Neural cell (in vitro differentiated cells): Measurements from ENCODE around the gene ITIH2. TPM values are rescaled to one million over a fixed set of nuclear protein-coding genes. Genes with fewer than 3 reads are reported as not detected.

ENCODE experiments used
- H2AFZ ChIP-seq: fragments of 200-600, 300-800 bp; sonication (generic), shearing (Covaris generic); 2 replicates; pipeline ENCODE4 v1.6.0; 2014; ENCODE audit warnings: low read depth, mild to moderate bottlenecking, antibody characterized with exemption, low read length, moderate library complexity
- H3F3A ChIP-seq: fragments of 200-600 bp; shearing (Covaris generic); 2 replicates; pipeline ENCODE4 v1.6.1; 2016; ENCODE audit warnings: mild to moderate bottlenecking, moderate library complexity, mixed read lengths, antibody characterized with exemption, low read length; ENCODE audit not compliant: insufficient read depth, poor library complexity, severe bottlenecking
- H3K27ac ChIP-seq: fragments of 200-600, 300-800 bp; sonication (generic), shearing (Covaris generic); 2 replicates; pipeline ENCODE4 v1.5.1; 2014; ENCODE audit warnings: mild to moderate bottlenecking, low read length, moderate library complexity
- H3K27me3 ChIP-seq: fragments of 300-800, 200-600 bp; sonication (generic), shearing (Covaris generic); 2 replicates; pipeline ENCODE4 v1.6.0; 2014; ENCODE audit warnings: mild to moderate bottlenecking, low read depth, low read length, moderate library complexity; ENCODE audit not compliant: insufficient read depth
- H3K36me3 ChIP-seq: fragments of 300-800, 200-600 bp; sonication (generic), shearing (Covaris generic); 2 replicates; pipeline ENCODE4 v1.5.1; 2014; ENCODE audit warnings: mild to moderate bottlenecking, antibody characterized with exemption, low read length, moderate library complexity; ENCODE audit not compliant: insufficient read depth
- H3K4me2 ChIP-seq: fragments of 300-800, 200-600 bp; sonication (generic), shearing (Covaris generic); 2 replicates; pipeline ENCODE4 v1.6.0; 2014; ENCODE audit warnings: mild to moderate bottlenecking, low read length
- H3K4me3 ChIP-seq: fragments of 300-800, 200-600 bp; sonication (generic), shearing (Covaris generic); 2 replicates; pipeline ENCODE4 v1.5.1; 2014; ENCODE audit warnings: mild to moderate bottlenecking, low read length, moderate library complexity
- H3K79me2 ChIP-seq: fragments of 200-600 bp; shearing (Covaris generic); replicated peaks from 2 replicates; pipeline ENCODE4 v1.6.0; 2014; ENCODE audit warnings: mild to moderate bottlenecking, low read length, moderate library complexity; ENCODE audit not compliant: insufficient read depth
- H3K9ac ChIP-seq: fragments of 300-800, 200-600 bp; sonication (generic), shearing (Covaris generic); 2 replicates; pipeline ENCODE4 v1.6.1; 2016; ENCODE audit warnings: mild to moderate bottlenecking, low read length, mixed read lengths
- H3K9me2 ChIP-seq: fragments of 200-600 bp; shearing (Covaris generic); 2 replicates; pipeline ENCODE4 v1.6.1; 2016; ENCODE audit warnings: mild to moderate bottlenecking, low read length, mixed read lengths; ENCODE audit not compliant: insufficient read depth
- H3K9me3 ChIP-seq: fragments of 200-600, 300-800 bp; sonication (generic), shearing (Covaris generic); 2 replicates; pipeline ENCODE4 v1.6.1; 2016; ENCODE audit warnings: mild to moderate bottlenecking, mixed run types, low read length, moderate library complexity, mixed read lengths
- H4K20me1 ChIP-seq: fragments of 200-600 bp; shearing (Covaris generic); 2 replicates; pipeline ENCODE4 v1.6.1; 2016; ENCODE audit warnings: mild to moderate bottlenecking, mixed run types; ENCODE audit not compliant: insufficient read depth
- EP300 ChIP-seq: fragments of 450-650 bp; conservative IDR thresholded peaks from 2 replicates; pipeline ENCODE4 v1.6.1; 2014; ENCODE audit warnings: antibody characterized with exemption, mild to moderate bottlenecking, moderate library complexity; ENCODE audit not compliant: poor library complexity, severe bottlenecking
- EZH2 ChIP-seq: fragments of 200-600, 300-800 bp; shearing (Covaris generic), sonication (generic); IDR thresholded peaks from 2 replicates; pipeline ENCODE4 v1.6.1; 2014; ENCODE audit warnings: antibody characterized with exemption, low read length, borderline replicate concordance, mild to moderate bottlenecking; ENCODE audit not compliant: insufficient read depth, poor library complexity, severe bottlenecking
- MXI1 ChIP-seq: fragments of 450-650 bp; conservative IDR thresholded peaks from 2 replicates; pipeline ENCODE4 v1.6.1; 2014; ENCODE audit warnings: antibody characterized with exemption, mild to moderate bottlenecking; ENCODE audit not compliant: poor library complexity, severe bottlenecking
- POLR2AphosphoS5 ChIP-seq: IDR thresholded peaks from 2 replicates; pipeline ENCODE4 v1.6.1; 2012
- RAD21 ChIP-seq: fragments of 450-650 bp; conservative IDR thresholded peaks from 2 replicates; pipeline ENCODE4 v1.6.1; 2014; ENCODE audit warnings: antibody characterized with exemption, mild to moderate bottlenecking, moderate library complexity
- SMC3 ChIP-seq: fragments of 450-650 bp; conservative IDR thresholded peaks from 2 replicates; pipeline ENCODE4 v1.6.1; 2014; ENCODE audit warnings: antibody characterized with exemption, mild to moderate bottlenecking, moderate library complexity; ENCODE audit not compliant: poor library complexity
- TAF1 ChIP-seq: IDR thresholded peaks from 2 replicates; pipeline ENCODE4 v1.6.1; 2012; ENCODE audit warnings: low read depth
- polyA plus RNA-seq: library from polyadenylated mRNA; depleted of rRNA; stranded (reverse); fragments of >200 nt; gene quantifications from 2 replicates; pipeline ENCODE4 v1.2.3, GENCODE V29; 2014
- TF ChIP-seq, protein P1 (sequence below): fragments of 450-650 bp; IDR thresholded peaks from 2 replicates; pipeline ENCODE4 v1.5.1; 2014; ENCODE audit warnings: antibody characterized with exemption, mild to moderate bottlenecking, moderate library complexity; ENCODE audit not compliant: poor library complexity, severe bottlenecking
- TF ChIP-seq, protein P2 (sequence below): IDR thresholded peaks from 2 replicates; pipeline ENCODE4 v1.6.1; 2012; ENCODE audit warnings: borderline replicate concordance

The ITIH2 gene
- polyA plus RNA-seq, 1 donor from 2014 or later = not detected

DNA sequence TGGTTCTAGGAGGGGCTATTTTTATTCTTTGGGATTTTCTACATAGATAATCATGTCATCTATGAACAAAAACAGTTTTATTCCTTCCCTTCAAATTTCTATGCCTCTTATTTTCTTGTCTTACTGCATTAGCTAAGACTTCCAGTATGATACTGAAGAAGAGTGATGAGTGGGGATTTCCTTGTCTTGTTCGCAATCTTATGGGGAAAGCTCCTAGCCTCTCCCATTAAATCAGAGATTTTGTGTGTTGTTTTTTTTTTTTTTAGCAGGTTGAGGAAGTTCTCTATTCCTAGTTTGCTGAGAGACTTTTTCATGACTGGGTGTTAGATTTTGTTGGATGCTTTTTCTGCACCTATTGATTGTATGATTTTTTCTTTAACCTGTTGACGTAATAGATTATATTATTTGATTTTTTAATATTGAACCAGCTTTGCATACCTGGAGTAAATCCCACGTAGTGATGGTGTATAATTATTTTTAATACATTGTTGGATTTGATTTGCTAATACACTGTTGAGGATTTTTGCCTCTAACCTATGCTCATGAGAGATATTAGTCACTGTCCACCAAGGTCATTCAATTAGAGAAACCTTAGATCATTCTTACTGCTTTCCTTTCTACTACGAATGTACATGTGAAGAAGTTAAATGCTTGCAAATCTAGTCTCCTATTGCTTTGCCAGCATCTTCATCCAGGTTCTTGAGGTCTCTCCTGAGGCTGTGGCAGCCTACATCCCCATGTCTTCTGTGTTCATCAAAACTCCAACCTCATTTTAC is 91.3 kb downstream of the ITIH2 start:
- Histone ChIP-seq H3K27ac (no peak overlapping the region), H3K36me3 (peaks cover 7% of the 10 kb centered on the region), H3K9ac (no peak overlapping the region), H3K9me2 (no peaks in the 10 kb centered on the region), H3K79me2 (peaks cover 60% of the 10 kb centered on the region), H4K20me1 (peaks cover 4% of the 10 kb centered on the region), H2AFZ (no peak overlapping the region), H3K9me3 (no peaks in the 10 kb centered on the region), H3K4me3 (no peak overlapping the region), H3K4me2 (no peak overlapping the region), H3F3A (no peaks in the 10 kb centered on the region), H3K27me3 (no peaks in the 10 kb centered on the region)
- TF ChIP-seq EP300 = no peak
- no peak for TF ChIP-seq POLR2AphosphoS5
- TF ChIP-seq, protein P1, sequence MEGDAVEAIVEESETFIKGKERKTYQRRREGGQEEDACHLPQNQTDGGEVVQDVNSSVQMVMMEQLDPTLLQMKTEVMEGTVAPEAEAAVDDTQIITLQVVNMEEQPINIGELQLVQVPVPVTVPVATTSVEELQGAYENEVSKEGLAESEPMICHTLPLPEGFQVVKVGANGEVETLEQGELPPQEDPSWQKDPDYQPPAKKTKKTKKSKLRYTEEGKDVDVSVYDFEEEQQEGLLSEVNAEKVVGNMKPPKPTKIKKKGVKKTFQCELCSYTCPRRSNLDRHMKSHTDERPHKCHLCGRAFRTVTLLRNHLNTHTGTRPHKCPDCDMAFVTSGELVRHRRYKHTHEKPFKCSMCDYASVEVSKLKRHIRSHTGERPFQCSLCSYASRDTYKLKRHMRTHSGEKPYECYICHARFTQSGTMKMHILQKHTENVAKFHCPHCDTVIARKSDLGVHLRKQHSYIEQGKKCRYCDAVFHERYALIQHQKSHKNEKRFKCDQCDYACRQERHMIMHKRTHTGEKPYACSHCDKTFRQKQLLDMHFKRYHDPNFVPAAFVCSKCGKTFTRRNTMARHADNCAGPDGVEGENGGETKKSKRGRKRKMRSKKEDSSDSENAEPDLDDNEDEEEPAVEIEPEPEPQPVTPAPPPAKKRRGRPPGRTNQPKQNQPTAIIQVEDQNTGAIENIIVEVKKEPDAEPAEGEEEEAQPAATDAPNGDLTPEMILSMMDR = no peak
- no peak for TF ChIP-seq SMC3

DNA sequence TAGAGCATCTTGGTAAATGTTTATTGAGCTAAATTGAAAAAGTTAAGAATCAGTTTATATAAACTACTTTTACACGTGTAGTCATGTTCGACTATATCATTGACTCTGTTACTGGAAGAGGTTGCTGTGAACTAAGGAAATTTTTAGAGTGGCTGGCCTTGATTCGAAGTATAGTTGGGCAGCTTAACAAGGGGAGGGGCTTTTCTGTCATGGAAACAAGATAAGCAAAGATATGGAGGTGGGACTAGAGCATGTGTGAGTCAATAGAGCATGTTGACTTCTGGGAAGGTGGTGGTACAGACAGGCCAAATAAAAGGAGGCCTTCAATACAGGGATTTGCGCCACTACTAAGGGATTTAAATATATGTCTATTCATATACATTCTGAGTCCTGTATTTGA is 92.5 kb downstream of the ITIH2 start:
- no peak overlapping the region for H3K4me2 ChIP-seq
- peaks cover 4% of the 10 kb centered on the region for H4K20me1 ChIP-seq
- H3K9me2 ChIP-seq = no peaks in the 10 kb centered on the region
- no peak overlapping the region for H2AFZ ChIP-seq
- no peak overlapping the region for H3K27ac ChIP-seq
- H3K36me3 ChIP-seq = peaks cover 7% of the 10 kb centered on the region
- peaks cover 48% of the 10 kb centered on the region for H3K79me2 ChIP-seq
- no peaks in the 10 kb centered on the region for H3K9me3 ChIP-seq
- no peak overlapping the region for H3K9ac ChIP-seq
- TF ChIP-seq POLR2AphosphoS5 (no peak), EP300 (no peak), TAF1 (no peak), MXI1 (no peak)
- TF ChIP-seq, protein P2, sequence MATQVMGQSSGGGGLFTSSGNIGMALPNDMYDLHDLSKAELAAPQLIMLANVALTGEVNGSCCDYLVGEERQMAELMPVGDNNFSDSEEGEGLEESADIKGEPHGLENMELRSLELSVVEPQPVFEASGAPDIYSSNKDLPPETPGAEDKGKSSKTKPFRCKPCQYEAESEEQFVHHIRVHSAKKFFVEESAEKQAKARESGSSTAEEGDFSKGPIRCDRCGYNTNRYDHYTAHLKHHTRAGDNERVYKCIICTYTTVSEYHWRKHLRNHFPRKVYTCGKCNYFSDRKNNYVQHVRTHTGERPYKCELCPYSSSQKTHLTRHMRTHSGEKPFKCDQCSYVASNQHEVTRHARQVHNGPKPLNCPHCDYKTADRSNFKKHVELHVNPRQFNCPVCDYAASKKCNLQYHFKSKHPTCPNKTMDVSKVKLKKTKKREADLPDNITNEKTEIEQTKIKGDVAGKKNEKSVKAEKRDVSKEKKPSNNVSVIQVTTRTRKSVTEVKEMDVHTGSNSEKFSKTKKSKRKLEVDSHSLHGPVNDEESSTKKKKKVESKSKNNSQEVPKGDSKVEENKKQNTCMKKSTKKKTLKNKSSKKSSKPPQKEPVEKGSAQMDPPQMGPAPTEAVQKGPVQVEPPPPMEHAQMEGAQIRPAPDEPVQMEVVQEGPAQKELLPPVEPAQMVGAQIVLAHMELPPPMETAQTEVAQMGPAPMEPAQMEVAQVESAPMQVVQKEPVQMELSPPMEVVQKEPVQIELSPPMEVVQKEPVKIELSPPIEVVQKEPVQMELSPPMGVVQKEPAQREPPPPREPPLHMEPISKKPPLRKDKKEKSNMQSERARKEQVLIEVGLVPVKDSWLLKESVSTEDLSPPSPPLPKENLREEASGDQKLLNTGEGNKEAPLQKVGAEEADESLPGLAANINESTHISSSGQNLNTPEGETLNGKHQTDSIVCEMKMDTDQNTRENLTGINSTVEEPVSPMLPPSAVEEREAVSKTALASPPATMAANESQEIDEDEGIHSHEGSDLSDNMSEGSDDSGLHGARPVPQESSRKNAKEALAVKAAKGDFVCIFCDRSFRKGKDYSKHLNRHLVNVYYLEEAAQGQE = no peak
- H3F3A ChIP-seq = no peaks in the 10 kb centered on the region
- H3K4me3 ChIP-seq = no peak overlapping the region
- H3K27me3 ChIP-seq = no peaks in the 10 kb centered on the region

- H3K27me3 ChIP-seq = no peaks in the 10 kb centered on the region
- no peak overlapping the region for H3K4me2 ChIP-seq
- H3K27ac ChIP-seq = no peak overlapping the region
- H3K9ac ChIP-seq = no peak overlapping the region
- no peaks in the 10 kb centered on the region for H3K9me2 ChIP-seq
- H3K36me3 ChIP-seq = peaks cover 15% of the 10 kb centered on the region
- no peaks in the 10 kb centered on the region for H3F3A ChIP-seq
- TF ChIP-seq EZH2 (no peak), RAD21 (no peak), EP300 (no peak), MXI1 (no peak), SMC3 (no peak), POLR2AphosphoS5 (no peak), TAF1 (no peak)
- TF ChIP-seq, protein P1 = no peak
- TF ChIP-seq, protein P2 = no peak
- H4K20me1 ChIP-seq = peaks cover 4% of the 10 kb centered on the region
- no peaks in the 10 kb centered on the region for H3K9me3 ChIP-seq
- H3K4me3 ChIP-seq = no peak overlapping the region
- H2AFZ ChIP-seq = no peak overlapping the region
- peaks cover 31% of the 10 kb centered on the region for H3K79me2 ChIP-seq
Measured at GRCh38 chr10:7797582-7797981, 94.5 kb downstream of the ITIH2 start.
